ENCODE data around the gene DHX34.
"Not testable (repeated sequence)": the region's sequence is repeated elsewhere in the genome, so short reads cannot be mapped to it uniquely, and the experiment has no call there.

DHX34 gene, protein sequence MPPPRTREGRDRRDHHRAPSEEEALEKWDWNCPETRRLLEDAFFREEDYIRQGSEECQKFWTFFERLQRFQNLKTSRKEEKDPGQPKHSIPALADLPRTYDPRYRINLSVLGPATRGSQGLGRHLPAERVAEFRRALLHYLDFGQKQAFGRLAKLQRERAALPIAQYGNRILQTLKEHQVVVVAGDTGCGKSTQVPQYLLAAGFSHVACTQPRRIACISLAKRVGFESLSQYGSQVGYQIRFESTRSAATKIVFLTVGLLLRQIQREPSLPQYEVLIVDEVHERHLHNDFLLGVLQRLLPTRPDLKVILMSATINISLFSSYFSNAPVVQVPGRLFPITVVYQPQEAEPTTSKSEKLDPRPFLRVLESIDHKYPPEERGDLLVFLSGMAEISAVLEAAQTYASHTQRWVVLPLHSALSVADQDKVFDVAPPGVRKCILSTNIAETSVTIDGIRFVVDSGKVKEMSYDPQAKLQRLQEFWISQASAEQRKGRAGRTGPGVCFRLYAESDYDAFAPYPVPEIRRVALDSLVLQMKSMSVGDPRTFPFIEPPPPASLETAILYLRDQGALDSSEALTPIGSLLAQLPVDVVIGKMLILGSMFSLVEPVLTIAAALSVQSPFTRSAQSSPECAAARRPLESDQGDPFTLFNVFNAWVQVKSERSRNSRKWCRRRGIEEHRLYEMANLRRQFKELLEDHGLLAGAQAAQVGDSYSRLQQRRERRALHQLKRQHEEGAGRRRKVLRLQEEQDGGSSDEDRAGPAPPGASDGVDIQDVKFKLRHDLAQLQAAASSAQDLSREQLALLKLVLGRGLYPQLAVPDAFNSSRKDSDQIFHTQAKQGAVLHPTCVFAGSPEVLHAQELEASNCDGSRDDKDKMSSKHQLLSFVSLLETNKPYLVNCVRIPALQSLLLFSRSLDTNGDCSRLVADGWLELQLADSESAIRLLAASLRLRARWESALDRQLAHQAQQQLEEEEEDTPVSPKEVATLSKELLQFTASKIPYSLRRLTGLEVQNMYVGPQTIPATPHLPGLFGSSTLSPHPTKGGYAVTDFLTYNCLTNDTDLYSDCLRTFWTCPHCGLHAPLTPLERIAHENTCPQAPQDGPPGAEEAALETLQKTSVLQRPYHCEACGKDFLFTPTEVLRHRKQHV

DNA sequence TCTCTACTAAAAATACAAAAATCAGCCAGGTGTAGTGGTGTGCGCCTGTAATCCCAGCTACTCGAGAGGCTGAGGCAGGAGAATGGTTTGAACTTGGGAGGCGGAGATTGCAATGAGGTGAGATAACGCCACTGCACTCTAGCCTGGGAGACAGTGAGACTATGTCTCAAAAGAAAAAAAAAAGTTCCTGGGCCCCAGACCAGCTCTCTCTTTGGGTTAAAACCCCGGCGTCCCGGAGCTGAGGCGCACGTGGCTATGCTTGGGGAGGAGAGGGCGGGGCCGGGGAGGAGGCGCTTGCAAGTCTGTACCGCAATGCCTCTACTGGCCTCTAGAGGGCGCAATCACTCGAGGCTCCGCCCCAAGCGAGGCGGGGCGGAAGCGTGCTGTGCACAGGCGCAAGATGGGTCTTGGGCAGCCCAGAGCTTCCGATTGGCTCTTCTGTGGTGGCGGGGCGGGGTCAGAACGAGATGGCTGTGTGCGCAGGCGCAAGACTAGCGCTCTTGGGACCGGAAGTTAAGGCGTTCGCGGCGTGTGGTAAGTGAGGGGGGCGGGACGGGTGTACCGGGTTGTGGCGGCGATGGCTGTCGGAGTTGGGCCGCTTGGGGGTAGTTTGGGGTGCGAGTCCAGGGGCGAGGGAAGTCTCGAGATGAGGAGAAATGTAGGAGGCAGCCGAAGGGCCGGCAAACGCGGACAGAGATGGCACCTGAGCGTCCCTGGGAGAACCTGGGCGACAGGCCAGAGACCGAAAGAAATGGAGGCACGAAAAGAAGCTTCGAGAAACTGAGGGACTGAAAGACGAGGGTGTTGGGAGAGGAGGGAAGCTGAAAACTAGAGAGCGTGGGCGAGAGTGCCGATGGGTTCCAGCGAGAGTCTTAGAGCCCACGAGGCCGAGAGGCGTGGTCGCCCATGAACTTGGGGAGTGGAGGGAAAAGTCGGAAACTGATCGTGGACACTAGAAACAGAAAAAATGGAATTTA lies at the start of gene DHX34:
Gene DHX34 (plus strand): TSS at position 497 of the 977 bp plus-strand sequence. CDS start 3,716 bp downstream, outside the sequence.
- peak; percentile 99 for DNase-seq (ENCODE audit: low spot score)

GRCh38 chr19:47300867-47301266 lies 48.2 kb upstream of the DHX34 start:
- not testable (repeated sequence) for DNase-seq (ENCODE audit: low spot score)

- DNase-seq (ENCODE audit: low spot score) = no peak
Observed at GRCh38 chr19:47302249-47302648, 46.9 kb upstream of the DHX34 start.

DNA sequence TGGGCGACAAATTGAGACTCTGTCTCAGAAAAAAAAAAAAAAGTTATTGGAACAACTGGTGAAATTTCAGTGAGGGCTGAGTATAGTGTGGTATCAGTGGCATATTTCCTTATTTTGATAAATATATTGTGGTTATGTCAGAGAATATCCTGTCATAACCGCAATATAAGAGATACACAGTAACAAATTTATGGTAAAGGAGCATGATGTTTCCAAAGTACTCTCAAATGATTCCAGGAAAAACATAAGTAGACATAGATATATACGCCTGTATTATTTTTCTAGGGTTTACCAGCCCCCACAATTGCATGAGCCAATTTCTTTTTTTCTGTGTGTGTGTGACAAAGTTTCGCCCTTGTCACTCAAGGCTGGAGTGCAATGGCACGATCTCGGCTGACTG lies 45.1 kb upstream of the DHX34 start:
- no peak for DNase-seq (ENCODE audit: low spot score)

GRCh38 chr19:47305309-47305751 lies 43.8 kb upstream of the DHX34 start:
- peak; percentile 50 for DNase-seq (ENCODE audit: low spot score)

GRCh38 chr19:47306303-47306702 lies 42.8 kb upstream of the DHX34 start:
- no peak for DNase-seq (ENCODE audit: low spot score)

- no peak for DNase-seq (ENCODE audit: low spot score)
Observed at GRCh38 chr19:47309038-47309437, 40.1 kb upstream of the DHX34 start.

DNA sequence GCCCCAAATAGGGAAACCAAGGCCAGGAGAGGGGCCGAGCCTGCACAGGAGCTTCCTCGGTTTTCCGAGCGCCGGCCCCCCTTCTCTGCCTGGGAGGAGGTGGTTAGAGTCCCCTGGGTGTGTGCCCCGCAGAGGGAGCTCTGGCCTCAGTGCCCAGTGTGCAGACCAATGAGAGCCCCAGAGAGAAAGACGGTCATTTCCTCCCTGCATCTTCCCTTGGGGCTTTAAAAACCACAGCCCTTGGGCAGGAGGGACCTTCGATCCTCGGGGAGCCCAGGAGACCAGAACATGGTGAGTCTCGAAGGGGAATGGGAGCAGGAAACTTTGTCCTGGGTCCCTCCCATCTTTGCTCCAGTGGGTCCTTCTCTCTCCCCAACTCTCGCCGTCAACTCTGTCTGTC lies 39.5 kb upstream of the DHX34 start, which contains the start of gene C5AR1:
Gene C5AR1 (plus strand): TSS at position 254 of the 400 bp plus-strand sequence. CDS start 35 bp downstream, at position 289.
- no peak for DNase-seq (ENCODE audit: low spot score)

GRCh38 chr19:47310323-47310722 lies 38.8 kb upstream of the DHX34 start:
- DNase-seq (ENCODE audit: low spot score) = no peak

DNA sequence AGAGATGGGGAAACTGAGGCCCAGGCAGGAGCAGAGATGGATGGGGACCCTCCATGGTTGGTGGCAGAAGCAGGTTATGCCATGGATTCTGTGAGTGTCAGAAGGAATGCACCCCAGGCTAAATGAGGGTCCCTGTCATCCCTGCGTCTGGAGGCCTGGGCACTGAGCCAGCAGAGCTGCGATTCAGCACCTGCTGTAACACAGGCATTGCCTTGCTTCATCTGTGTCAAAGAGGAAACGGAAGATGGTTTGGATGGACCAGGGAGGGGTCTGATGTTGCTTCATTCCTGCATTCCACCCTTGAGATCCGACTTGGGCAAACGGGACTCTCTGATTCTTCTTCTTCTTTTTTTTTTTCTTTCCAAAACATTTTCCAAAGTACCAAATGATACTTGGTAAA lies 38.3 kb upstream of the DHX34 start:
- no peak for DNase-seq (ENCODE audit: low spot score)

GRCh38 chr19:47312366-47313006 lies 36.6 kb upstream of the DHX34 start:
- no peak for DNase-seq (ENCODE audit: low spot score)

- no peak for DNase-seq (ENCODE audit: low spot score)
Observed at GRCh38 chr19:47313754-47314295, 35.3 kb upstream of the DHX34 start.

DNA sequence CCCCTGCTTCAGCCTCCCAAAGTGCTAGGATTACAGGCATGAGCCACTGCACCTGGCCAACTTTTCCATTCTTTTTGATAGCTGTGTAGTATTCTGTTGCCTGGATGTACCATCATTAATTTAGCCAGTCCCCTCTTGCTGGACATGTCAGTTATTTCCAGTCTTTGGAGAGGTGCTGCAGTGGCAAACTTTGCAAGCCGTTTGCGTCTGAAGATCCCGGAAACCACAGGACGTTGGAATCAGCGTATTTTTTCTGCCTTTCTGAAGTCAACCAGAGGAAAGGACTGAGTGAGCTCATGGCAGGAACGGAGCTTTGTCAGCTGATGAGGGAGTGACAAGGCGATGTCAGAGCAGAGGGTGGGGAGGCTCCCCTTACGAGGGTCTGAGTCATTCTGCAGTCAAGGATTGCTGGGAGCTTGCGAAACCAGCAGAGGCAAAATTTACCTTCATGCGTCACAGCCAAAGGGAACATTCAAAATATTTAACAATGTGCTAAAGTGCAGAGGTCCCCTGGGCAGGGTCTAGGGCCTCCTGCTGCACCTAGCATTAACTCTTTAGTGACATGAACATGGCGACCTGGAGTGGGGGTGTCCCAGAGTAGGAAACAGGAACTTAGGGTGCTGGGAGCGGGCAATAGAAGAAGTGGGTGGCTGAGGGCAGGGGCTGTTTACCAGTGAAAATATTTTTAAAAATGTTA lies 33.8 kb upstream of the DHX34 start:
- no peak for DNase-seq (ENCODE audit: low spot score)

- no peak for DNase-seq (ENCODE audit: low spot score)
Observed at GRCh38 chr19:47316513-47316912, 32.6 kb upstream of the DHX34 start.

- DNase-seq (ENCODE audit: low spot score) = no peak
Observed at GRCh38 chr19:47319923-47320871, 28.9 kb upstream of the DHX34 start.

GRCh38 chr19:47321630-47322029 lies 27.5 kb upstream of the DHX34 start:
- DNase-seq (ENCODE audit: low spot score) = no peak

DNA sequence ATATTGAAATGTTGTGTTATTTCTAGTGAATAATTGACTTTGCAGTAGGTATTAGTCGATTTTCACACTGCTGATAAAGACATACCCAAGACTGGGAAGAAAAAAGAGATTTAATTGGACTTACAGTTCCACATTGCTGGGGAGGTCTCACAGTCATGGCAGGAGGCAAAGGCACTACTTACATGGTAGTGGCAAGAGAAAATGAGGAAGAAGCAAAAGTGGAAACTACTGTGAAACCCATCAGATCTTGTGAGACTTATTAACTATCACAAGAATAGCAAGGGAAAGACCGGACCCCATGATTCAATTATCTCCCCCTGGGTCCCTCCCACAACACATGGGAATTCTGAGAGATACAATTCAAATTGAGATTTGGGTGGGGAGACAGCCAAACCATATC lies 27.1 kb upstream of the DHX34 start:
- no peak for DNase-seq (ENCODE audit: low spot score)

DNA sequence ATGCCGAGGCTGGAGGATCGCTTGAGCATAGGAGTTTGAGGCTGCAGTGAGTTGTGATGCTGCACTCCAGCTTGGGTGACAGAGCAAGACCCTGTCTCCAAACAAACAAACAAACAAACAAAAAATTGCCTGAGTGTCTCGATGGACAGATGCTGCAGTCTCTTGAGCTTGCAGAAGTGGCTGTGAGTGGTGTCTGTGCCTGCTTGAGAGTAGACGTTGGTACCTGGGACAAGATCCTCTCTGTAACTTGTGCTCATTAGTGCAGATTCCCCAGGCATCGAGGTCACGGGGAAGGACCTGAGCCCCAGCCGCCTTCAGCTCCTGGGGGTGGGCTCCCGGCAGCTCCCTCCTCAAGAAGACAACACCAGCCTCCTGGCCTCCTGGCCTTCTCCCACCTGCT lies 25.7 kb upstream of the DHX34 start:
- DNase-seq (ENCODE audit: low spot score) = no peak

Measured in CD4-positive, alpha-beta T cell treated with Interleukin-6 at 100 ng/mL for 8 hours (primary cell).